OCI-LY3 (cell line): ENCODE measurements around the gene ERMN.
"Not testable (repeated sequence)": the region's sequence is repeated elsewhere in the genome, so short reads cannot be mapped to it uniquely, and the experiment has no call there.

Experiments
- H2AFZ ChIP-seq: fragments of 200-600, 300-600 bp; shearing (Covaris generic); 2 replicates; pipeline ENCODE4 v1.6.0; 2014; ENCODE audit warnings: antibody characterized with exemption, low read depth, low read length
- H3K27ac ChIP-seq: fragments of 200-600, 300-600 bp; sonication (generic); 2 replicates; pipeline ENCODE4 v1.5.1; 2014; ENCODE audit warnings: mild to moderate bottlenecking, low read length, moderate library complexity, mixed read lengths
- H3K27me3 ChIP-seq: fragments of 200-600, 300-600 bp; sonication (generic); 2 replicates; pipeline ENCODE4 v1.6.1; 2014; ENCODE audit warnings: low read depth, low read length, mixed read lengths
- H3K36me3 ChIP-seq: fragments of 200-600, 300-600 bp; sonication (generic); replicated peaks from 2 replicates; pipeline ENCODE3; 2014; ENCODE audit warnings: low read depth, low read length, mixed read lengths
- H3K4me1 ChIP-seq: fragments of 300-600, 200-600 bp; sonication (generic); 2 replicates; pipeline ENCODE4 v1.6.1; 2014; ENCODE audit warnings: low read length, mixed read lengths
- H3K4me2 ChIP-seq: fragments of 200-600, 300-600 bp; sonication (generic); 2 replicates; pipeline ENCODE4 v1.6.1; 2014; ENCODE audit warnings: low read length, mixed read lengths
- H3K4me3 ChIP-seq: fragments of 300-600, 200-600 bp; sonication (generic); 2 replicates; pipeline ENCODE4 v1.5.1; 2014; ENCODE audit warnings: antibody characterized with exemption, mild to moderate bottlenecking, low read length, moderate library complexity
- H3K79me2 ChIP-seq: fragments of 300-600, 200-600 bp; shearing (Covaris generic); 2 replicates; pipeline ENCODE4 v1.6.1; 2014; ENCODE audit warnings: mild to moderate bottlenecking, low read length, mixed read lengths
- H3K9ac ChIP-seq: fragments of 300-600, 200-600 bp; shearing (Covaris generic); 2 replicates; pipeline ENCODE4 v1.6.0; 2014; ENCODE audit warnings: mild to moderate bottlenecking, low read length, moderate library complexity
- H3K9me3 ChIP-seq: fragments of 200-600, 300-600 bp; shearing (Covaris generic); 2 replicates; pipeline ENCODE4 v1.6.1; 2014; ENCODE audit warnings: low read length, mixed read lengths; ENCODE audit not compliant: insufficient read depth
- H4K20me1 ChIP-seq: fragments of 200-600, 300-600 bp; sonication (generic); 2 replicates; pipeline ENCODE4 v1.6.1; 2016; ENCODE audit warnings: low read length, mixed read lengths; ENCODE audit not compliant: insufficient read depth
- EZH2phosphoT487 ChIP-seq: fragments of 200-600 bp; shearing (Covaris generic); IDR thresholded peaks from 2 replicates; pipeline ENCODE4 v1.6.1; 2018; ENCODE audit warnings: antibody characterized with exemption, mixed run types, low read depth
- TF ChIP-seq, protein P1 (sequence below): fragments of 200-600, 300-600 bp; sonication (generic); IDR thresholded peaks from 2 replicates; pipeline ENCODE4 v1.5.1; 2014; ENCODE audit warnings: antibody characterized with exemption, low read length, low read depth

The ERMN gene

GRCh38 chr2:157325786-157326185 is at the start of gene ERMN:
ERMN (minus strand) TSS chr2:157325824; CDS start chr2:157325642, 182 bp downstream.
- Histone ChIP-seq H3K4me1 (peaks cover 8% of the 10 kb centered on the region), H2AFZ (no peak within 1 kb of the TSS), H3K27me3 (no peaks in the 10 kb centered on the region), H3K36me3 (no peaks in the 10 kb centered on the region), H3K27ac (no peak within 1 kb of the TSS), H3K79me2 (no peaks in the 10 kb centered on the region), H3K4me2 (no peak within 1 kb of the TSS), H4K20me1 (no peaks in the 10 kb centered on the region), H3K4me3 (no peak within 1 kb of the TSS), H3K9me3 (no peaks in the 10 kb centered on the region), H3K9ac (no peak within 1 kb of the TSS)
- no peak for TF ChIP-seq EZH2phosphoT487
- TF ChIP-seq, protein P1, sequence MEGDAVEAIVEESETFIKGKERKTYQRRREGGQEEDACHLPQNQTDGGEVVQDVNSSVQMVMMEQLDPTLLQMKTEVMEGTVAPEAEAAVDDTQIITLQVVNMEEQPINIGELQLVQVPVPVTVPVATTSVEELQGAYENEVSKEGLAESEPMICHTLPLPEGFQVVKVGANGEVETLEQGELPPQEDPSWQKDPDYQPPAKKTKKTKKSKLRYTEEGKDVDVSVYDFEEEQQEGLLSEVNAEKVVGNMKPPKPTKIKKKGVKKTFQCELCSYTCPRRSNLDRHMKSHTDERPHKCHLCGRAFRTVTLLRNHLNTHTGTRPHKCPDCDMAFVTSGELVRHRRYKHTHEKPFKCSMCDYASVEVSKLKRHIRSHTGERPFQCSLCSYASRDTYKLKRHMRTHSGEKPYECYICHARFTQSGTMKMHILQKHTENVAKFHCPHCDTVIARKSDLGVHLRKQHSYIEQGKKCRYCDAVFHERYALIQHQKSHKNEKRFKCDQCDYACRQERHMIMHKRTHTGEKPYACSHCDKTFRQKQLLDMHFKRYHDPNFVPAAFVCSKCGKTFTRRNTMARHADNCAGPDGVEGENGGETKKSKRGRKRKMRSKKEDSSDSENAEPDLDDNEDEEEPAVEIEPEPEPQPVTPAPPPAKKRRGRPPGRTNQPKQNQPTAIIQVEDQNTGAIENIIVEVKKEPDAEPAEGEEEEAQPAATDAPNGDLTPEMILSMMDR: no peak

GRCh38 chr2:157375384-157375783 is 49.8 kb upstream of the ERMN start:
- TF ChIP-seq EZH2phosphoT487: no peak
- TF ChIP-seq, protein P1: no peak
- Histone ChIP-seq H3K79me2 (no peaks in the 10 kb centered on the region), H3K27me3 (no peaks in the 10 kb centered on the region)

GRCh38 chr2:157368508-157368907 is 42.9 kb upstream of the ERMN start:
- not testable (repeated sequence) for H4K20me1 ChIP-seq, H3K27ac ChIP-seq, H3K79me2 ChIP-seq, H3K4me2 ChIP-seq, H3K4me1 ChIP-seq, H3K36me3 ChIP-seq, H3K9me3 ChIP-seq, H3K27me3 ChIP-seq, H2AFZ ChIP-seq, H3K4me3 ChIP-seq, H3K9ac ChIP-seq

More at GRCh38 chr2:157375384-157375783, 49.8 kb upstream of the ERMN start:
- H3K27ac ChIP-seq: no peak overlapping the region
- H3K9me3 ChIP-seq: peaks cover 13% of the 10 kb centered on the region; the same call in 1 of the 2 replicates
- no peak overlapping the region for H2AFZ ChIP-seq
- H3K36me3 ChIP-seq: peaks cover 13% of the 10 kb centered on the region
- H3K4me2 ChIP-seq: no peak overlapping the region
- no peaks in the 10 kb centered on the region for H4K20me1 ChIP-seq
- H3K4me1 ChIP-seq: no peaks in the 10 kb centered on the region
- H3K9ac ChIP-seq: no peak overlapping the region
- no peak overlapping the region for H3K4me3 ChIP-seq

GRCh38 chr2:157367704-157368103 is 42.1 kb upstream of the ERMN start:
- no peak overlapping the region for H3K9ac ChIP-seq
- no peaks in the 10 kb centered on the region for H3K9me3 ChIP-seq
- no peak overlapping the region for H3K4me2 ChIP-seq
- peaks cover 12% of the 10 kb centered on the region; the same call in 1 of the 2 replicates for H3K4me1 ChIP-seq
- no peak overlapping the region for H3K27ac ChIP-seq
- no peaks in the 10 kb centered on the region for H3K79me2 ChIP-seq
- no peaks in the 10 kb centered on the region for H4K20me1 ChIP-seq
- no peaks in the 10 kb centered on the region for H3K27me3 ChIP-seq
- TF ChIP-seq, protein P1: no peak
- no peak for TF ChIP-seq EZH2phosphoT487
- no peak overlapping the region for H3K4me3 ChIP-seq
- H3K36me3 ChIP-seq: peaks cover 6% of the 10 kb centered on the region
- no peak overlapping the region for H2AFZ ChIP-seq
